ENCODE measurements around the gene SLC6A6. TPM values are rescaled to one million over a fixed set of nuclear protein-coding genes. Genes with fewer than 3 reads are reported as not detected.
"Not testable (repeated sequence)": the region's sequence is repeated elsewhere in the genome, so short reads cannot be mapped to it uniquely, and the experiment has no call there.

Gene SLC6A6
- total and polyA plus RNA-seq, 11 donors, result 9.1 to 121 (median 34.9) TPM

- peak overlapping the region in 1 of 12 donors; percentile 78 for H3K4me3 ChIP-seq
- 88 to 90% (median 89%) methylated on average over 3 of the region's 3 CpGs for WGBS, 4 donors
- intact Hi-C loops (cut with DNase I), result loop anchor here in 4 of 10 donors (10.0 kb wide), 2 partner anchors 48 to 142 kb away; no protein-coding TSS in a partner anchor
- H3K27ac ChIP-seq, result no peak overlapping the region
- DNase-seq (no peak), ATAC-seq (no peak)
- H3K27me3 ChIP-seq, result peaks cover 0 to 5% (median 0%) of the 10 kb centered on the region in 9 donors
- no peak for TF ChIP-seq CTCF (IDR thresholded peaks at IDR 0.05)
- no peak for TF ChIP-seq POLR2A (IDR thresholded peaks at IDR 0.05)
- peaks cover 0 to 77% (median 25%) of the 10 kb centered on the region in 12 donors for H3K4me1 ChIP-seq
- H3K36me3 ChIP-seq, result peaks cover 0 to 25% (median 7%) of the 10 kb centered on the region in 9 donors
- no peaks in the 10 kb centered on the region for H3K9me3 ChIP-seq
Measured at GRCh38 chr3:14406766-14407165, 4.4 kb downstream of the SLC6A6 start.

DNA sequence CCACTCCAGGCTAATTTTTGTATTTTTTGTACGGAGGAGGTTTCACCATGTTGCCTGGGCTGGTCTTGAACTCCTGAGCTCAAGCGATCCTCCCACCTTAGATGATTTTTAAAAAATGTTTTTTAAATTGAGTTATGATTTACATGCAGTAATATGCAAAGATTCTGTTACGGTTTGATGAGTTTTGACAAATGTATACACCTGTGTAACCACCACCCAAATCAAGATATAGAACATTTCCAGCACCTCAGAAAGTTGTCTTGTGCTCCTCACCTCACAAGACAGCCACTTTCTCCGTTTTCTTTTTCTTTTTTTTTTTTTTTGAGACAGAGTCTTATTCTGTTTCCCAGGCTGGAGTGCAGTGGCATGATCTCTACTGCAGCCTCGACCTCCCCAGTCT, 4.8 kb downstream of the SLC6A6 start:
- DNase-seq (no peak), ATAC-seq (no peak)
- Histone ChIP-seq H3K27ac (no peak overlapping the region), H3K9me3 (no peaks in the 10 kb centered on the region), H3K4me1 (peaks cover 0 to 75% (median 23%) of the 10 kb centered on the region in 12 donors), H3K4me3 (no peak overlapping the region), H3K36me3 (peaks cover 0 to 28% (median 7%) of the 10 kb centered on the region in 9 donors), H3K27me3 (peaks cover 0 to 5% (median 0%) of the 10 kb centered on the region in 9 donors)
- TF ChIP-seq POLR2A (IDR thresholded peaks at IDR 0.05) (no peak), CTCF (IDR thresholded peaks at IDR 0.05) (no peak)
- 85 to 96% (median 91%) methylated on average over 5 of the region's 5 CpGs for WGBS, 4 donors
- intact Hi-C loops (cut with DNase I), result loop anchor here in 4 of 10 donors (10.0 kb wide), 2 partner anchors 48 to 142 kb away; no protein-coding TSS in a partner anchor

DNA sequence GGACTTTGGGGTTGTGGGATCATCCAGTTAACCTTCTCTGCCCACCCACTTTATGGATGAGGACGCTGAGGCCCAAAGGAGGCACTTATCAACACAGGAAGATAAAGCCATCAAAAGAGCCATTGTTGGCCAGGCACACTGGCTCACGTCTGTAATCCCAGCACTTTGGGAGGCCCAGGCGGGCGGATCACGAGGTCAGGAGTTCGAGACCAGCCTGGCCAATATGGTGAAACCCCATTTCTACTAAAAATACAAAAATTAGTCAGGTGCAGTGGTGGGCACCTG, 7.3 kb downstream of the SLC6A6 start:
- intact Hi-C loops (cut with DNase I), result loop anchor here in 4 of 10 donors (10.0 kb wide), 2 partner anchors 45 to 145 kb away; no protein-coding TSS in a partner anchor
- not testable (repeated sequence) for ATAC-seq, H3K9me3 ChIP-seq, DNase-seq, H3K4me3 ChIP-seq, H3K27me3 ChIP-seq
- Histone ChIP-seq H3K4me1 (peaks cover 0 to 80% (median 13%) of the 10 kb centered on the region in 12 donors), H3K36me3 (peaks cover 0 to 36% (median 7%) of the 10 kb centered on the region in 9 donors), H3K27ac (peak overlapping the region in 1 of 12 donors; percentile 79)
- 82 to 91% (median 87%) methylated on average over 6 of the region's 6 CpGs for WGBS, 4 donors

DNA sequence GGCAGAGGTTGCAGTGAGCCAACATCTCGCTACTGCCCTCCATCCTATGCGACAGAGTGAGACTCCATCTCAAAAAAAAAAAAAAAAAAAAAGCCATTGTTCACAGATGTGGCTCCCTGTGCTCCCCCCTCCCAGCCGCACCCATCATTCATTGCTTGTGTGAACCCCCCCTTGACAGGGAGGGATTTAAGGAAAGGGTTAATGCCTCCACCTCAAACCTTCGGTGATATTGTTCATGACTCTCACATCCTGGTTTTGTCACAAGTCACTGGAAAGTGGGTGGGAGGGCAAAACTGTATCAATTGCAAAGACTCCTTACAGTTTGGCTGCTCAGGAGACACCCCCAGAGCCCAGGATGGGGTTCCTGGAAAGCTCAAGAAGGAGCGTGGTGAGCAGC, 7.7 kb downstream of the SLC6A6 start:
- Histone ChIP-seq H3K4me1 (peaks cover 0 to 80% (median 11%) of the 10 kb centered on the region in 12 donors), H3K27me3 (peaks cover 0 to 2% (median 0%) of the 10 kb centered on the region in 9 donors), H3K36me3 (peaks cover 0 to 40% (median 7%) of the 10 kb centered on the region in 9 donors), H3K27ac (peak overlapping the region in 1 of 12 donors; percentile 79), H3K4me3 (no peak overlapping the region), H3K9me3 (no peaks in the 10 kb centered on the region)
- WGBS, 4 donors, result 76 to 86% (median 81%) methylated on average over 5 of the region's 5 CpGs
- intact Hi-C loops (cut with DNase I), result no loop called here
- ATAC-seq, result no peak
- DNase-seq, result no peak
- TF ChIP-seq POLR2A (IDR thresholded peaks at IDR 0.05) (no peak), CTCF (IDR thresholded peaks at IDR 0.05) (no peak)
